PC-3 (cell line): Measurements from ENCODE around the gene ZNHIT6. TPM values are rescaled to one million over a fixed set of nuclear protein-coding genes. Genes with fewer than 3 reads are reported as not detected.

Experiments
- ATAC-seq: fragments of 200-7000 bp; cut with Tn5 transposase; 2 replicates; pipeline ENCODE4 v1.9.1; 2020; ENCODE audit warnings: mild to moderate bottlenecking, moderate library complexity
- BruUV-seq: library from RNA; stranded (reverse); fragments of 400-500 nt; replicated peaks from 2 replicates; lab custom pipeline; 2021; lab: Mats Ljungman, UMichigan
- CTCF ChIA-PET: fragments of 300-600 bp; sonication (Branson Sonifier 250); formaldehyde crosslinking; loops from one replicate; lab custom pipeline; 2022; ENCODE audit warnings: antibody characterized with exemption; lab: Charles Lee
- POLR2A ChIA-PET: fragments of 300-600 bp; sonication (Branson Sonifier 250); formaldehyde crosslinking; loops from one replicate; lab custom pipeline; 2022; ENCODE audit warnings: antibody characterized with exemption; ENCODE audit not compliant: unreplicated experiment; lab: Charles Lee
- DNase-seq: peaks from one replicate; pipeline ENCODE4 v3.0.0-alpha.2; 2015
- H2AFZ ChIP-seq: fragments of 300-600 bp; sonication (generic); 2 replicates; pipeline ENCODE4 v1.6.0; 2016; ENCODE audit warnings: antibody characterized with exemption, low read length
- H3F3A ChIP-seq: fragments of 300-600 bp; sonication (generic); one replicate; pipeline ENCODE4 v1.6.0; 2017; ENCODE audit warnings: antibody characterized with exemption, low read length, control low read depth, mild to moderate bottlenecking; ENCODE audit not compliant: unreplicated experiment
- H3K27ac ChIP-seq: fragments of 300-600 bp; sonication (generic); 2 replicates; pipeline ENCODE4 v1.5.1; 2016; ENCODE audit warnings: mild to moderate bottlenecking, low read length
- H3K27me3 ChIP-seq: fragments of 300-600 bp; sonication (generic); 2 replicates; pipeline ENCODE4 v1.6.1; 2016; ENCODE audit warnings: low read length, mixed read lengths
- H3K36me3 ChIP-seq: fragments of 300-600 bp; sonication (generic); 2 replicates; pipeline ENCODE4 v1.6.1; 2016; ENCODE audit warnings: low read depth, mixed run types, low read length, mixed read lengths
- H3K4me1 ChIP-seq: fragments of 300-600 bp; sonication (generic); 2 replicates; pipeline ENCODE4 v1.5.1; 2016; ENCODE audit warnings: low read length; ENCODE audit not compliant: insufficient read depth
- H3K4me2 ChIP-seq: fragments of 300-600 bp; sonication (generic); 2 replicates; pipeline ENCODE4 v1.6.0; 2016; ENCODE audit warnings: low read length
- H3K4me3 ChIP-seq: fragments of 300-600 bp; sonication (generic); 2 replicates; pipeline ENCODE4 v1.5.1; 2016; ENCODE audit warnings: mild to moderate bottlenecking, low read length, mixed read lengths
- H3K79me2 ChIP-seq: fragments of 300-600 bp; sonication (generic); 2 replicates; pipeline ENCODE4 v1.6.1; 2017; ENCODE audit warnings: low read length, mixed read lengths
- H3K9ac ChIP-seq: fragments of 300-600 bp; sonication (generic); 2 replicates; pipeline ENCODE4 v1.6.0; 2016; ENCODE audit warnings: mild to moderate bottlenecking, low read length
- H3K9me2 ChIP-seq: fragments of 300-600 bp; sonication (generic); replicated peaks from 2 replicates; pipeline ENCODE4 v1.6.1; 2016; ENCODE audit warnings: mixed run types, low read length, mixed read lengths
- H3K9me3 ChIP-seq: fragments of 300-600 bp; sonication (generic); 2 replicates; pipeline ENCODE4 v1.6.1; 2016; ENCODE audit warnings: low read length, mixed read lengths
- H4K20me1 ChIP-seq: fragments of 300-600 bp; sonication (generic); 2 replicates; pipeline ENCODE4 v1.6.1; 2016; ENCODE audit warnings: low read length, mixed read lengths
- EZH2phosphoT487 ChIP-seq: fragments of 300-600 bp; sonication (generic); IDR thresholded peaks from 2 replicates; pipeline ENCODE4 v1.6.1; 2018; ENCODE audit warnings: mild to moderate bottlenecking, antibody characterized with exemption, low read length, borderline replicate concordance
- intact Hi-C: fragments of 100-400 bp; cut with micrococcal nuclease; formaldehyde crosslinking; loops from 2 replicates; pipeline ENCODE4 v1.9.0; 2023
- total RNA-seq: library from RNA; depleted of rRNA; stranded (reverse); fragments of >200 nt; gene quantifications from 2 replicates; pipeline ENCODE4 v1.2.3, GENCODE V29; 2014; rRNA removed
- TF ChIP-seq, protein P1 (sequence below): fragments of 300-600 bp; sonication (generic); conservative IDR thresholded peaks from 2 replicates; pipeline ENCODE4 v1.5.1; 2017; ENCODE audit warnings: antibody characterized with exemption, low read depth, mild to moderate bottlenecking, low read length

Gene ZNHIT6
- total RNA-seq, 1 experiment from 2014 or later, result 18.3 TPM

DNA sequence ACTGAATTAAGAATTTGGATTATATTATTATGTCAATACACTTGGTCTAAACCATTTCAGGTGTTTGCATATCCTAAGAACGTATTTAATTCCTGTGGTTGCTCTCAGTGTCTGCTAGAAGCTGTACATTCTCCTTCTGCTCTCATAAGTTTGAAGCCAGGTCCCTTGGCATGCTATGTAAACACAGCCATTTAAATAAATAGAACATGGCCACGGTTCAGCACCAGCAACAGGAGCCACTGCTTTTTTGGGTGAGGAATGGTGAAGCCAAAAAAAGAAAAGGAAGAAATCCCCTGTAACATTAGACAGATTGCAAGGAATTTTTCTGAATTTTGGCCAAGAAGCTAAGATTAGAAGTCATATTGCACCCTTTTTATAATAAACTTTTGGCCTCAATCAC, 108.6 kb downstream of the ZNHIT6 start:
- Histone ChIP-seq H3K36me3 (no peaks in the 10 kb centered on the region), H3F3A (no peaks in the 10 kb centered on the region), H3K9me2 (no peaks in the 10 kb centered on the region), H3K79me2 (no peaks in the 10 kb centered on the region), H3K27me3 (no peaks in the 10 kb centered on the region), H3K9ac (no peak overlapping the region), H3K27ac (no peak overlapping the region), H3K4me1 (peaks cover 8% of the 10 kb centered on the region; the same call in 1 of the 2 replicates), H3K4me3 (no peak overlapping the region), H2AFZ (no peak overlapping the region), H3K4me2 (no peak overlapping the region), H3K9me3 (no peaks in the 10 kb centered on the region), H4K20me1 (no peaks in the 10 kb centered on the region)
- CTCF ChIA-PET, result no interaction called here
- TF ChIP-seq EZH2phosphoT487, result no peak
- TF ChIP-seq, protein P1, sequence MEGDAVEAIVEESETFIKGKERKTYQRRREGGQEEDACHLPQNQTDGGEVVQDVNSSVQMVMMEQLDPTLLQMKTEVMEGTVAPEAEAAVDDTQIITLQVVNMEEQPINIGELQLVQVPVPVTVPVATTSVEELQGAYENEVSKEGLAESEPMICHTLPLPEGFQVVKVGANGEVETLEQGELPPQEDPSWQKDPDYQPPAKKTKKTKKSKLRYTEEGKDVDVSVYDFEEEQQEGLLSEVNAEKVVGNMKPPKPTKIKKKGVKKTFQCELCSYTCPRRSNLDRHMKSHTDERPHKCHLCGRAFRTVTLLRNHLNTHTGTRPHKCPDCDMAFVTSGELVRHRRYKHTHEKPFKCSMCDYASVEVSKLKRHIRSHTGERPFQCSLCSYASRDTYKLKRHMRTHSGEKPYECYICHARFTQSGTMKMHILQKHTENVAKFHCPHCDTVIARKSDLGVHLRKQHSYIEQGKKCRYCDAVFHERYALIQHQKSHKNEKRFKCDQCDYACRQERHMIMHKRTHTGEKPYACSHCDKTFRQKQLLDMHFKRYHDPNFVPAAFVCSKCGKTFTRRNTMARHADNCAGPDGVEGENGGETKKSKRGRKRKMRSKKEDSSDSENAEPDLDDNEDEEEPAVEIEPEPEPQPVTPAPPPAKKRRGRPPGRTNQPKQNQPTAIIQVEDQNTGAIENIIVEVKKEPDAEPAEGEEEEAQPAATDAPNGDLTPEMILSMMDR, result no peak
- DNase-seq, result no peak
- no peak for ATAC-seq
- no TSS peak for BruUV-seq
- POLR2A ChIA-PET, result no interaction called here
- intact Hi-C loops, result no loop called here

Other genes starting within 250 kb of the ZNHIT6 start
- gene DDAH1, start 243.3 kb downstream of the ZNHIT6 start, total RNA-seq, result 65.9 and 68.2 TPM in 2 replicates
- 85.4 and 123 TPM in 2 replicates for gene CCN1, start 127.7 kb downstream of the ZNHIT6 start, total RNA-seq